ENCODE data around the gene ACAP3. TPM values are rescaled to one million over a fixed set of nuclear protein-coding genes. Genes with fewer than 3 reads are reported as not detected.

The ACAP3 gene
- total and polyA plus RNA-seq, 4 donors = 2.7 to 24.8 (median 15.0) TPM

DNA sequence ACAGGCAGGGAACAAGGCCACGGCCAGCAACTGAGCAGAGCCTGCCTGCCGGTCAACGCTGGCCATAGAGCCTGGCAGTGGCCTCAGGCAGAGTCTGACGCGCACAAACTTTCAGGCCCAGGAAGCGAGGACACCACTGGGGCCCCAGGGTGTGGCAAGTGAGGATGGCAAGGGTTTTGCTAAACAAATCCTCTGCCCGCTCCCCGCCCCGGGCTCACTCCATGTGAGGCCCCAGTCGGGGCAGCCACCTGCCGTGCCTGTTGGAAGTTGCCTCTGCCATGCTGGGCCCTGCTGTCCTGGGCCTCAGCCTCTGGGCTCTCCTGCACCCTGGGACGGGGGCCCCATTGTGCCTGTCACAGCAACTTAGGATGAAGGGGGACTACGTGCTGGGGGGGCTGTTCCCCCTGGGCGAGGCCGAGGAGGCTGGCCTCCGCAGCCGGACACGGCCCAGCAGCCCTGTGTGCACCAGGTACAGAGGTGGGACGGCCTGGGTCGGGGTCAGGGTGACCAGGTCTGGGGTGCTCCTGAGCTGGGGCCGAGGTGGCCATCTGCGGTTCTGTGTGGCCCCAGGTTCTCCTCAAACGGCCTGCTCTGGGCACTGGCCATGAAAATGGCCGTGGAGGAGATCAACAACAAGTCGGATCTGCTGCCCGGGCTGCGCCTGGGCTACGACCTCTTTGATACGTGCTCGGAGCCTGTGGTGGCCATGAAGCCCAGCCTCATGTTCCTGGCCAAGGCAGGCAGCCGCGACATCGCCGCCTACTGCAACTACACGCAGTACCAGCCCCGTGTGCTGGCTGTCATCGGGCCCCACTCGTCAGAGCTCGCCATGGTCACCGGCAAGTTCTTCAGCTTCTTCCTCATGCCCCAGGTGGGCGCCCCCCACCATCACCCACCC lies 23.6 kb upstream of the ACAP3 start, which contains the start of gene TAS1R3 (continued):
- TF ChIP-seq, protein P1, sequence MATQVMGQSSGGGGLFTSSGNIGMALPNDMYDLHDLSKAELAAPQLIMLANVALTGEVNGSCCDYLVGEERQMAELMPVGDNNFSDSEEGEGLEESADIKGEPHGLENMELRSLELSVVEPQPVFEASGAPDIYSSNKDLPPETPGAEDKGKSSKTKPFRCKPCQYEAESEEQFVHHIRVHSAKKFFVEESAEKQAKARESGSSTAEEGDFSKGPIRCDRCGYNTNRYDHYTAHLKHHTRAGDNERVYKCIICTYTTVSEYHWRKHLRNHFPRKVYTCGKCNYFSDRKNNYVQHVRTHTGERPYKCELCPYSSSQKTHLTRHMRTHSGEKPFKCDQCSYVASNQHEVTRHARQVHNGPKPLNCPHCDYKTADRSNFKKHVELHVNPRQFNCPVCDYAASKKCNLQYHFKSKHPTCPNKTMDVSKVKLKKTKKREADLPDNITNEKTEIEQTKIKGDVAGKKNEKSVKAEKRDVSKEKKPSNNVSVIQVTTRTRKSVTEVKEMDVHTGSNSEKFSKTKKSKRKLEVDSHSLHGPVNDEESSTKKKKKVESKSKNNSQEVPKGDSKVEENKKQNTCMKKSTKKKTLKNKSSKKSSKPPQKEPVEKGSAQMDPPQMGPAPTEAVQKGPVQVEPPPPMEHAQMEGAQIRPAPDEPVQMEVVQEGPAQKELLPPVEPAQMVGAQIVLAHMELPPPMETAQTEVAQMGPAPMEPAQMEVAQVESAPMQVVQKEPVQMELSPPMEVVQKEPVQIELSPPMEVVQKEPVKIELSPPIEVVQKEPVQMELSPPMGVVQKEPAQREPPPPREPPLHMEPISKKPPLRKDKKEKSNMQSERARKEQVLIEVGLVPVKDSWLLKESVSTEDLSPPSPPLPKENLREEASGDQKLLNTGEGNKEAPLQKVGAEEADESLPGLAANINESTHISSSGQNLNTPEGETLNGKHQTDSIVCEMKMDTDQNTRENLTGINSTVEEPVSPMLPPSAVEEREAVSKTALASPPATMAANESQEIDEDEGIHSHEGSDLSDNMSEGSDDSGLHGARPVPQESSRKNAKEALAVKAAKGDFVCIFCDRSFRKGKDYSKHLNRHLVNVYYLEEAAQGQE (IDR thresholded peaks at IDR 0.05) = no peak
- TF ChIP-seq HNF4A (conservative IDR thresholded peaks at IDR 0.05) (no peak), JUND (IDR thresholded peaks at IDR 0.05) (no peak)

DNA sequence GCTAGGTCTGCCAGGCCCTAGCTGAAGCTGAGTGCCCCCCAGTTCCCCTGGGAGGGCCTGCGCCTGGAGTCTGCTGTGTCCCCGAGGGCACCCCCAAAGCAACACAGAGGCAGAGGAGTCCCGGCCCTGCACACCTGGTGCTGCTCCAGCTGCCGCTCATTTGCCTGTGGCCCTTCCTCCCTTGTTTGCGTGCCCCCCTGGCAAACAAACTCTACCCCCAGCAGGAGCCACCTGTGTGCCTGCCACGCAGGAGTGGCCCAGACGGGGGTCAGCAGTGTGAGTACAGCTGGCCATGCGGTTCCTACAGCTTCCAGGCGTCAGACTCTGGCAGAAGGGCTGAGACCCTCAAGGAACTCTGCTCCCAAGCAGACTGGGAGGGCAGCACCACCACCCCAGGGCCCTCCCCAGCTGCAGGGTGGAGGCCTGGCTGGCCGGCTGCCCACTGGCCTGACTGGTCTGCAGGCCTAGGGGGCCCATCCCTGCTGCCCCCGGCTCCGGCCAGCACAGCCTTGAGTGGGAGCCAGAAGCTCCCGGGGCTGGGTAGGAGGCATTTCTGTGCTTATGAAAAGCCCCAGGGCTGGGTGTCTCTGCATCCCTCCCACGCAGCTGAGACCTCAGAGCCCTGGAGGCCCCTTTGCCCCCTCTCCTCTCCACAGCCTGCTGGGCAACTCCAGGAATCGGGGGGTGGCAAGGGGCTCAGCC lies 22.8 kb upstream of the ACAP3 start:
- no peak overlapping the region for H3K9ac ChIP-seq (ENCODE audit: low read depth in 1 of 2, low read length in 2 of 2)

More for the DNA sequence above, 22.8 kb upstream of the ACAP3 start:
- DNase-seq (ENCODE audit: low spot score) = no peak
- 78% methylated on average over 15 of the region's 15 CpGs for WGBS
- Histone ChIP-seq H3K27ac (ENCODE audit: low read depth in 1 of 2, low read length in 2 of 2) (no peak overlapping the region), H3K9me3 (ENCODE audit: control insufficient read depth in 4 of 4, low read length in 3 of 4) (no peaks in the 10 kb centered on the region), H3K4me3 (ENCODE audit: low read depth in 1 of 3, low read length in 3 of 3) (no peak overlapping the region), H3K27me3 (ENCODE audit: control insufficient read depth in 4 of 4, insufficient read depth in 4 of 4, low read length in 3 of 4) (no peaks in the 10 kb centered on the region), H3K36me3 (ENCODE audit: control insufficient read depth in 4 of 4, insufficient read depth in 3 of 4, low read depth in 1 of 4, low read length in 3 of 4) (peaks cover 0 to 11% (median 6%) of the 10 kb centered on the region in 4 donors), H3K4me1 (ENCODE audit: control insufficient read depth in 4 of 4, insufficient read depth in 4 of 4, low read length in 3 of 4) (peaks cover 13 to 37% (median 26%) of the 10 kb centered on the region in 4 donors)
- TF ChIP-seq YY1 (IDR thresholded peaks at IDR 0.05) (no peak), GABPA (IDR thresholded peaks at IDR 0.05 in 1 of 2, conservative IDR thresholded peaks at IDR 0.05 in 1 of 2) (no peak), EGR1 (IDR thresholded peaks at IDR 0.05; ENCODE audit: low read depth in 2 of 2) (no peak), TAF1 (conservative IDR thresholded peaks at IDR 0.05) (no peak), HNF4G (IDR thresholded peaks at IDR 0.05) (no peak), FOXA1 (IDR thresholded peaks at IDR 0.05) (no peak), SP1 (IDR thresholded peaks at IDR 0.05) (no peak), HNF4A (conservative IDR thresholded peaks at IDR 0.05) (no peak), RXRA (IDR thresholded peaks at IDR 0.05) (no peak), NR2F2 (IDR thresholded peaks at IDR 0.05) (no peak)
- TF ChIP-seq, protein P2, sequence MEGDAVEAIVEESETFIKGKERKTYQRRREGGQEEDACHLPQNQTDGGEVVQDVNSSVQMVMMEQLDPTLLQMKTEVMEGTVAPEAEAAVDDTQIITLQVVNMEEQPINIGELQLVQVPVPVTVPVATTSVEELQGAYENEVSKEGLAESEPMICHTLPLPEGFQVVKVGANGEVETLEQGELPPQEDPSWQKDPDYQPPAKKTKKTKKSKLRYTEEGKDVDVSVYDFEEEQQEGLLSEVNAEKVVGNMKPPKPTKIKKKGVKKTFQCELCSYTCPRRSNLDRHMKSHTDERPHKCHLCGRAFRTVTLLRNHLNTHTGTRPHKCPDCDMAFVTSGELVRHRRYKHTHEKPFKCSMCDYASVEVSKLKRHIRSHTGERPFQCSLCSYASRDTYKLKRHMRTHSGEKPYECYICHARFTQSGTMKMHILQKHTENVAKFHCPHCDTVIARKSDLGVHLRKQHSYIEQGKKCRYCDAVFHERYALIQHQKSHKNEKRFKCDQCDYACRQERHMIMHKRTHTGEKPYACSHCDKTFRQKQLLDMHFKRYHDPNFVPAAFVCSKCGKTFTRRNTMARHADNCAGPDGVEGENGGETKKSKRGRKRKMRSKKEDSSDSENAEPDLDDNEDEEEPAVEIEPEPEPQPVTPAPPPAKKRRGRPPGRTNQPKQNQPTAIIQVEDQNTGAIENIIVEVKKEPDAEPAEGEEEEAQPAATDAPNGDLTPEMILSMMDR (IDR thresholded peaks at IDR 0.05; ENCODE audit: low read depth, low read length, missing input control) = no peak
- TF ChIP-seq, protein P3, sequence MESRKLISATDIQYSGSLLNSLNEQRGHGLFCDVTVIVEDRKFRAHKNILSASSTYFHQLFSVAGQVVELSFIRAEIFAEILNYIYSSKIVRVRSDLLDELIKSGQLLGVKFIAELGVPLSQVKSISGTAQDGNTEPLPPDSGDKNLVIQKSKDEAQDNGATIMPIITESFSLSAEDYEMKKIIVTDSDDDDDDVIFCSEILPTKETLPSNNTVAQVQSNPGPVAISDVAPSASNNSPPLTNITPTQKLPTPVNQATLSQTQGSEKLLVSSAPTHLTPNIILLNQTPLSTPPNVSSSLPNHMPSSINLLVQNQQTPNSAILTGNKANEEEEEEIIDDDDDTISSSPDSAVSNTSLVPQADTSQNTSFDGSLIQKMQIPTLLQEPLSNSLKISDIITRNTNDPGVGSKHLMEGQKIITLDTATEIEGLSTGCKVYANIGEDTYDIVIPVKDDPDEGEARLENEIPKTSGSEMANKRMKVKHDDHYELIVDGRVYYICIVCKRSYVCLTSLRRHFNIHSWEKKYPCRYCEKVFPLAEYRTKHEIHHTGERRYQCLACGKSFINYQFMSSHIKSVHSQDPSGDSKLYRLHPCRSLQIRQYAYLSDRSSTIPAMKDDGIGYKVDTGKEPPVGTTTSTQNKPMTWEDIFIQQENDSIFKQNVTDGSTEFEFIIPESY (IDR thresholded peaks at IDR 0.05) = no peak
- TF ChIP-seq, protein P4, sequence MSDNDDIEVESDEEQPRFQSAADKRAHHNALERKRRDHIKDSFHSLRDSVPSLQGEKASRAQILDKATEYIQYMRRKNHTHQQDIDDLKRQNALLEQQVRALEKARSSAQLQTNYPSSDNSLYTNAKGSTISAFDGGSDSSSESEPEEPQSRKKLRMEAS (IDR thresholded peaks at IDR 0.05) = no peak

Data from liver (tissue), 9 donors.